ENCODE results near the gene PLEKHA4. TPM values are rescaled to one million over a fixed set of nuclear protein-coding genes. Genes with fewer than 3 reads are reported as not detected.

The PLEKHA4 gene
- polyA plus RNA-seq, 3 donors, result 0.69 to 1.5 (median 1.1) TPM

- WGBS (ENCODE audit: insufficient coverage), result 100% methylated on average over 2 of the region's 5 CpGs
- TF ChIP-seq CTCF (IDR thresholded peaks at IDR 0.05), result no peak
- Mint-ChIP-seq H3K36me3 (no peaks in the 10 kb centered on the region), H3K27me3 (ENCODE audit: low read depth in 3 of 3) (peaks cover 2 to 5% (median 3%) of the 10 kb centered on the region in 3 donors), H3K9me3 (peaks cover 0 to 3% (median 0%) of the 10 kb centered on the region in 7 donors), H3K27ac (no peak overlapping the region), H3K4me1 (peaks cover under 1% of the 10 kb centered on the region), H3K4me3 (no peak overlapping the region)
- Histone ChIP-seq H3K9ac (ENCODE audit: insufficient read depth, low read length, poor library complexity, severe bottlenecking) (no peak overlapping the region), H4K20me1 (ENCODE audit: insufficient read depth, low read length) (no peaks in the 10 kb centered on the region), H2AFZ (ENCODE audit: insufficient read depth, low read depth, low read length, poor library complexity, severe bottlenecking) (no peak overlapping the region), H3K9me3 (replicated peaks in 1 of 2; ENCODE audit: control insufficient read depth in 1 of 2, insufficient read depth in 1 of 2, low read length in 2 of 2) (no peaks in the 10 kb centered on the region), H3K36me3 (replicated peaks in 1 of 2; ENCODE audit: control insufficient read depth in 1 of 2, insufficient read depth in 2 of 2, low read length in 2 of 2) (no peaks in the 10 kb centered on the region), H3K4me3 (replicated peaks in 1 of 3; ENCODE audit: low read depth in 2 of 3, low read length in 3 of 3) (no peak overlapping the region), H3K4me1 (ENCODE audit: control insufficient read depth in 1 of 2, insufficient read depth in 2 of 2, low read length in 2 of 2) (no peaks in the 10 kb centered on the region), H3K4me2 (replicated peaks; ENCODE audit: extremely low read depth, low read length, poor library complexity, severe bottlenecking) (no peak overlapping the region), H3K79me2 (ENCODE audit: insufficient read depth, low read length) (no peaks in the 10 kb centered on the region), H3K27me3 (ENCODE audit: control insufficient read depth in 2 of 2, insufficient read depth in 2 of 2, low read length in 2 of 2) (peaks cover 0 to 4% of the 10 kb centered on the region in 2 donors), H3K27ac (ENCODE audit: low read depth in 1 of 2, low read length in 2 of 2) (no peak overlapping the region)
- DNase-seq, result no peak
- intact Hi-C loops (cut with micrococcal nuclease), result no loop called here
Measured at GRCh38 chr19:48817585-48818124, 50.8 kb downstream of the PLEKHA4 start.

- Histone ChIP-seq H3K36me3 (replicated peaks in 1 of 2; ENCODE audit: control insufficient read depth in 1 of 2, insufficient read depth in 2 of 2, low read length in 2 of 2) (no peaks in the 10 kb centered on the region), H3K9ac (ENCODE audit: insufficient read depth, low read length, poor library complexity, severe bottlenecking) (no peak overlapping the region), H3K9me3 (replicated peaks in 1 of 2; ENCODE audit: control insufficient read depth in 1 of 2, insufficient read depth in 1 of 2, low read length in 2 of 2) (no peaks in the 10 kb centered on the region), H3K27me3 (ENCODE audit: control insufficient read depth in 2 of 2, insufficient read depth in 2 of 2, low read length in 2 of 2) (peaks cover 0 to 6% of the 10 kb centered on the region in 2 donors), H3K4me3 (replicated peaks in 1 of 3; ENCODE audit: low read depth in 2 of 3, low read length in 3 of 3) (no peak overlapping the region), H3K27ac (ENCODE audit: low read depth in 1 of 2, low read length in 2 of 2) (no peak overlapping the region), H3K4me2 (replicated peaks; ENCODE audit: extremely low read depth, low read length, poor library complexity, severe bottlenecking) (no peak overlapping the region), H3K4me1 (ENCODE audit: control insufficient read depth in 1 of 2, insufficient read depth in 2 of 2, low read length in 2 of 2) (peaks cover 14 to 15% of the 10 kb centered on the region in 2 donors), H3K79me2 (ENCODE audit: insufficient read depth, low read length) (no peaks in the 10 kb centered on the region), H4K20me1 (ENCODE audit: insufficient read depth, low read length) (no peaks in the 10 kb centered on the region), H2AFZ (ENCODE audit: insufficient read depth, low read depth, low read length, poor library complexity, severe bottlenecking) (no peak overlapping the region)
- Mint-ChIP-seq H3K9me3 (peaks cover 0 to 3% (median 0%) of the 10 kb centered on the region in 7 donors), H3K4me3 (no peak overlapping the region), H3K36me3 (no peaks in the 10 kb centered on the region), H3K4me1 (peaks cover 12% of the 10 kb centered on the region), H3K27me3 (ENCODE audit: low read depth in 3 of 3) (peaks cover 2 to 13% (median 10%) of the 10 kb centered on the region in 3 donors), H3K27ac (peak overlapping the region in 1 of 7 donors; percentile 62)
- 81% methylated on average over 13 of the region's 14 CpGs for WGBS (ENCODE audit: insufficient coverage)
- intact Hi-C loops (cut with micrococcal nuclease), result no loop called here
- TF ChIP-seq CTCF (IDR thresholded peaks at IDR 0.05), result no peak
- DNase-seq, result no peak
Measured at GRCh38 chr19:48815870-48816501, 52.4 kb downstream of the PLEKHA4 start.
